Amniotic stem cell (primary cell): ENCODE measurements around the gene PCSK5.
A peak's percentile ranks its signal among the peaks of the same experiment; 100 is the strongest.
"Not testable (repeated sequence)": the region's sequence is repeated elsewhere in the genome, so short reads cannot be mapped to it uniquely, and the experiment has no call there.

Source experiments
- DNase-seq: peaks from one replicate; lab custom pipeline; 2025; lab: John Stamatoyannopoulos, UW

Gene PCSK5

GRCh38 chr9:76249309-76249708 is 358.8 kb downstream of the PCSK5 start:
- no peak for DNase-seq

- DNase-seq = peak; percentile 48
Observed at GRCh38 chr9:76255781-76256455, 365.4 kb downstream of the PCSK5 start.

- DNase-seq = no peak
Observed at GRCh38 chr9:76257311-76257710, 366.8 kb downstream of the PCSK5 start.

- no peak for DNase-seq
Observed at GRCh38 chr9:76266649-76267283, 376.3 kb downstream of the PCSK5 start.

GRCh38 chr9:76267284-76267652 is 376.8 kb downstream of the PCSK5 start:
- DNase-seq = no peak

- DNase-seq = peak; percentile 7
Observed at GRCh38 chr9:76269789-76270188, 379.3 kb downstream of the PCSK5 start.

- DNase-seq = no peak
Observed at GRCh38 chr9:76271755-76272154, 381.3 kb downstream of the PCSK5 start.

- DNase-seq = no peak
Observed at GRCh38 chr9:76289042-76289441, 398.6 kb downstream of the PCSK5 start.

GRCh38 chr9:76289703-76290102 is 399.2 kb downstream of the PCSK5 start:
- DNase-seq = no peak

GRCh38 chr9:76290555-76290954 is 400.1 kb downstream of the PCSK5 start:
- DNase-seq = no peak

- DNase-seq = no peak
Observed at GRCh38 chr9:76292246-76292645, 401.8 kb downstream of the PCSK5 start.

- DNase-seq = no peak
Observed at GRCh38 chr9:76292658-76293057, 402.2 kb downstream of the PCSK5 start.

GRCh38 chr9:76294301-76294700 is 403.8 kb downstream of the PCSK5 start:
- DNase-seq = no peak

GRCh38 chr9:76296561-76297310 is 406.3 kb downstream of the PCSK5 start:
- DNase-seq = no peak

- no peak for DNase-seq
Observed at GRCh38 chr9:76297721-76298239, 407.3 kb downstream of the PCSK5 start.

- DNase-seq = no peak
Observed at GRCh38 chr9:76298521-76299144, 408.2 kb downstream of the PCSK5 start.

GRCh38 chr9:76302543-76302942 is 412.1 kb downstream of the PCSK5 start:
- no peak for DNase-seq

- DNase-seq = peak; percentile 48
Observed at GRCh38 chr9:76302947-76303550, 412.6 kb downstream of the PCSK5 start.

GRCh38 chr9:76307047-76307446 is 416.6 kb downstream of the PCSK5 start:
- not testable (repeated sequence) for DNase-seq

GRCh38 chr9:76310577-76310976 is 420.1 kb downstream of the PCSK5 start:
- no peak for DNase-seq

GRCh38 chr9:76310991-76311390 is 420.5 kb downstream of the PCSK5 start:
- no peak for DNase-seq

- no peak for DNase-seq
Observed at GRCh38 chr9:76311537-76311936, 421.1 kb downstream of the PCSK5 start.
